Activated naive CD8-positive, alpha-beta T cell treated with anti-CD3 and anti-CD28 coated beads, Interleukin-2, amount 10 ng/mL, durations not matched to agents 7 days and 5 days (primary cell): ENCODE data around the gene TTLL7. TPM values are rescaled to one million over a fixed set of nuclear protein-coding genes. Genes with fewer than 3 reads are reported as not detected.
"Not testable (repeated sequence)": the region's sequence is repeated elsewhere in the genome, so short reads cannot be mapped to it uniquely, and the experiment has no call there.

ENCODE experiments used
- ATAC-seq: fragments of 150-1000 bp; cut with Tn5 transposase; one replicate; pipeline ENCODE4 v1.10.0; 2021; ENCODE audit warnings: low read depth, moderate library complexity
- POLR2A ChIA-PET: fragments of 350-600 bp; sonication (Branson Sonifier 250); formaldehyde crosslinking; loops from one replicate; lab custom pipeline; 2021; ENCODE audit warnings: antibody characterized with exemption; lab: Charles Lee
- DNase-seq: peaks from one replicate; pipeline ENCODE4 v3.0.0; 2021
- H3K27ac Mint-ChIP-seq: one replicate; pipeline ENCODE4 v1.8.0; 2022; ENCODE audit warnings: mild to moderate bottlenecking, mixed read lengths
- H3K27me3 Mint-ChIP-seq: one replicate; pipeline ENCODE4 v1.8.0; 2022; ENCODE audit warnings: mild to moderate bottlenecking, moderate library complexity, mixed read lengths
- H3K36me3 Mint-ChIP-seq: one replicate; pipeline ENCODE4 v1.8.0; 2021; ENCODE audit warnings: mild to moderate bottlenecking, mixed read lengths
- H3K4me1 Mint-ChIP-seq: one replicate; pipeline ENCODE4 v1.8.0; 2021; ENCODE audit warnings: mixed read lengths
- H3K4me3 Mint-ChIP-seq: one replicate; pipeline ENCODE4 v1.8.0; 2022; ENCODE audit warnings: mild to moderate bottlenecking, moderate library complexity, mixed read lengths
- H3K9me3 Mint-ChIP-seq: one replicate; pipeline ENCODE4 v1.8.0; 2021; ENCODE audit warnings: mixed read lengths
- total RNA-seq, 2 experiments: library from RNA; stranded (reverse); gene quantifications; one replicate each; pipeline ENCODE4 v1.2.3, GENCODE V29; 2021

Gene TTLL7
- total RNA-seq, 2 experiments from 2014 or later, result 1.3 to 2.3 TPM

DNA sequence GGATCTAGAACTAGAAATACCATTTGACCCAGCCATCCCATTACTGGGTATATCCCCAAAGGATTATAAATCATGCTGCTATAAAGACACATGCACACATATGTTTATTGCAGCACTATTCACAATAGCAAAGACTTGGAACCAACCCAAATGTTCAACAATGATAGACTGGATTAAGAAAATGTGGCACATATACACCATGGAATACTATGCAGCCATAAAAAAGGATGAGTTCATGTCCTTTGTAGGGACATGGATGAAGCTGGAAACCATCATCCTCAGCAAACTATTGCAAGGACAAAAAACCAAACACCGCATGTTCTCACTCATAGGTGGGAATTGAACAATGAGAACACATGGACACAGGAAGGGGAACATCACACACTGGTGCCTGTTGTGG, 82.8 kb downstream of the TTLL7 start:
- H3K27me3 Mint-ChIP-seq, H3K27ac Mint-ChIP-seq, H3K4me3 Mint-ChIP-seq, DNase-seq, H3K4me1 Mint-ChIP-seq, ATAC-seq, POLR2A ChIA-PET, H3K36me3 Mint-ChIP-seq, H3K9me3 Mint-ChIP-seq: not testable (repeated sequence)

DNA sequence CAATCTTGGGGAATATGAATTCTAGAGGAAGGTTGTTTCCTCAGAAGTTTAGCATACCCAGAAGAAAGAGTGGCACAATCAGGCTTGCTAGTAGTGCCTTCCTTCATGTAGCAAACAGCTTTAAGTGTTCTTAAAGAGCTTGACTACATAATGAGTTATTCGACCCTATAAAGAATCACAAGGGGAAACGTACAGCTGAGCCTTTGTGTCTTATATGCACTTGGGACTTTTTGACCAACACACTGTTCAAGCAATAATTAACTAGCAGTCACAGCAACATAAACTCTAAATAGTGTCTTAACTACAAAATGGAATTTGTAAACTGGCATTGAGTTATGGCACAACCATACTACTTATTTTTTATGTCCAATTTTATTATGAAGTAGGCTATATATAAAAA, 86.1 kb downstream of the TTLL7 start:
- peaks cover 5% of the 10 kb centered on the region for H3K9me3 Mint-ChIP-seq
- ATAC-seq, result no peak
- H3K4me1 Mint-ChIP-seq, result no peaks in the 10 kb centered on the region
- H3K27me3 Mint-ChIP-seq, result peaks cover 14% of the 10 kb centered on the region
- DNase-seq, result no peak
- no peak overlapping the region for H3K4me3 Mint-ChIP-seq
- H3K36me3 Mint-ChIP-seq, result no peaks in the 10 kb centered on the region
- POLR2A ChIA-PET, result no interaction called here
- no peak overlapping the region for H3K27ac Mint-ChIP-seq

DNA sequence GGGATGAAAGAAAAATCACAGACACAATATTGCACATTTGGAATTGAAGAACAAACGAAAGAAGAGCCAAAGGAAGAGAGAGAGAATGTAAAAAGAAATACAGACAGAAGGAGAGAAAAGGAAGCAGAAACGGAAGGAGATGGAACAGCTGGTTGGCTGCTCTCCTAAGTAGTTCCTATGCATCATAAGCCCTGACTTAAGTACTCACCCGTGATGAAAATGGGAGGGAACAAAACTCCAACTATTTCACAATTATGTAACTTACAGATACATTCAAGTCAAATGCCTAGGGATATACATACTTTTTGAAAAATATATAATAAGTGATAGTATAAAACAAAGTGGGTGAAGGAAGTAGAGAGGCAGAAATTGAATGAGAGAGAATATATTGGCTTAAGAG, 88.5 kb downstream of the TTLL7 start:
- no peak for DNase-seq
- Mint-ChIP-seq H3K27me3 (peaks cover 21% of the 10 kb centered on the region), H3K36me3 (no peaks in the 10 kb centered on the region), H3K4me1 (no peaks in the 10 kb centered on the region), H3K4me3 (no peak overlapping the region), H3K9me3 (peaks cover 3% of the 10 kb centered on the region), H3K27ac (no peak overlapping the region)
- ATAC-seq, result no peak
- POLR2A ChIA-PET, result no interaction called here

DNA sequence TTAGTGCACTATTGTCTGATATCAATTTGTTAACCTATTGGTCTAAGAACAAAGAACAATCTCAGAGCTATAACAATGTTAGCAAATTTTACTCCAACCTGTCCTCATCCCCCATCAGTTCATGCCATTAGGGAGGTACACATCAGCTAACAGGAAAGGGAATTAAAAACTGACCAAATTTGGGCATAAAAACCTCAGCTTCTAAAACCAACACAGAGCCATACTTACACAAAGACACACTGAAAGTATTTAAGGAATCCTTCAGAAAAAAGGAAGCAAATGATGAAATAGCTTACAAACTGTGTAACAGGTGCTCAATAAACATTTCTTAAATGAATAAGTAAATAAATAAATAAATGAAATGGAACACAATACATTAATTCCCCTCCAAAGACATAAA, 89.2 kb downstream of the TTLL7 start:
- POLR2A ChIA-PET, result interaction anchor here (0.6 kb wide), 1 partner anchor 387 kb away, joined by 3 read pairs; no protein-coding TSS in a partner anchor
- Mint-ChIP-seq H3K27me3 (peaks cover 21% of the 10 kb centered on the region), H3K27ac (no peak overlapping the region), H3K4me1 (no peaks in the 10 kb centered on the region), H3K9me3 (peaks cover under 1% of the 10 kb centered on the region), H3K36me3 (no peaks in the 10 kb centered on the region), H3K4me3 (no peak overlapping the region)
- no peak for DNase-seq
- no peak for ATAC-seq

DNA sequence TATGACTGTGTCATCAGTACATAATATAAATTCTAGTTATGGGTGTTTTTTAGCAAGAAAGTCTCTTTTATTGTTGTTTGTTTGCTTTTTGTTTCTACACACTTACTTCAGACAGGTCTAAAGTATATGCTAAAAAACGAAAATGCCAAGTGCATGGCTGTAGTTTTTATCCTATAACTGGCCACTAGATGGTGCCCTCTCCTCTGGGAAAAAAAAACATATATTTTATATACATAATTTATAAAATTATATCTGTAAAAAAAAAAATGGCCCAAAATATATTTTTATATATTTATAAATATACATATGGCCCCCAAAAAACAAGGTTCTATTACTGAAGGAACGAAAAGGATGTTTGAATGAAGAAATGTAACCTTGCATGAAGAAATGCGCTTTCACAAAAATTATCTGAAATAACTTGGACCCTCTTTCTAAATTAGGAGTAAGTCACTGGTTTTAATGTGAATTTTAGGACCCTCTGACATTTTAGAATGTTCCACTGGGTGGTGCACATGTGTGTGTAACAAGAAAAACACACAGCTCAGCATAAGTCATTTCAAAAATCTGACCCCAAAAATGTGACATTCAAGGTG, 93.5 kb downstream of the TTLL7 start:
- POLR2A ChIA-PET, result no interaction called here
- H3K9me3 Mint-ChIP-seq, result no peaks in the 10 kb centered on the region
- H3K4me3 Mint-ChIP-seq, result no peak overlapping the region
- no peaks in the 10 kb centered on the region for H3K4me1 Mint-ChIP-seq
- peaks cover 21% of the 10 kb centered on the region for H3K27me3 Mint-ChIP-seq
- ATAC-seq (no peak), DNase-seq (no peak)
- H3K27ac Mint-ChIP-seq, result no peak overlapping the region
- no peaks in the 10 kb centered on the region for H3K36me3 Mint-ChIP-seq

DNA sequence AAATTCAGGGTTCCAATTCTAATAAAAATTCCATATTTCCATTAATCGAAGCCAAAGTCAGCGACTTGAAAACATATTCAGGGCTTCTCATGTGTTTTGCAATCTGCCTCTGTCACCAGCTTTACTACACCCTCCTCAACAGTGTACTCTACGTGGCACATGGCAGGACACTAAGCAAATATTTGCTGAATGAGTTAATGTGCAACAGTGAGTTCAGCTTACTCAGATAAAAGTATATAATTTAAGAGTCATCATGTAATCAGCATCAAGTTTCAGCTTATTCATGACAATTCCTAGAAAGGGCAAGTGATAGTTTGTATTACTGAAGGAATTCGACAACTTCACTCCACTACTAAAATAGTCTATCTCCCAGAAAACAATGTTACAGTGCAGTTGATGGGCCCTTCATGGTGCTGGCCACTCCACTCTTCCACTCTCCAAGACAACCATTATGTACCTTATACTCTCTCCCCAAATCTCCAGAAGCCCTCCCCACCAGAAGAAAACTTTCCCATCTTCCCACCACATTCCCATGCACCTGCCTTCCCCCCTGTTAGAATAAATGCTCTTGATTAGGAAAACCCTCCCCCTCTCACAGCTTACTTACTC, 97.3 kb downstream of the TTLL7 start:
- POLR2A ChIA-PET, result no interaction called here
- Mint-ChIP-seq H3K27me3 (peaks cover 17% of the 10 kb centered on the region), H3K9me3 (no peaks in the 10 kb centered on the region), H3K36me3 (no peaks in the 10 kb centered on the region), H3K4me1 (no peaks in the 10 kb centered on the region), H3K27ac (no peak overlapping the region), H3K4me3 (no peak overlapping the region)
- DNase-seq (no peak), ATAC-seq (no peak)

DNA sequence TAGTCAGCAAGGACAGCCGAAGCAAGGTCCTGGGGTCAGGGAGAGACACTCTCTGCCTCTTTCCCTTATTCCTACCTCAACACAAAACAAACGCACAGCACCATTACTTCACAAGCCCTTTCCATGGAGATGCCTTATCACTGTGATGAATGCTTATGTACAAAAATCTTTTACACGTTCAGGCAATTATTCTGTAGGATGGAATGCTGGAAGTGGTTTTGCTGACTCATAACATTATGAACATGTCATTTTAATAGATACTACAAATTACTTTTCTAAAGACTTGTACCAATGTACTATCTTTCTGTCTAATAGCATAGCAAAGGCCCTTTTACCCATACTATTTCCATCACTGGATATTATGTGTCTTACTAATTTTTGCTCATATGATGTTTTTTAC, 98.4 kb downstream of the TTLL7 start:
- no peak for ATAC-seq
- POLR2A ChIA-PET, result no interaction called here
- no peak overlapping the region for H3K27ac Mint-ChIP-seq

DNA sequence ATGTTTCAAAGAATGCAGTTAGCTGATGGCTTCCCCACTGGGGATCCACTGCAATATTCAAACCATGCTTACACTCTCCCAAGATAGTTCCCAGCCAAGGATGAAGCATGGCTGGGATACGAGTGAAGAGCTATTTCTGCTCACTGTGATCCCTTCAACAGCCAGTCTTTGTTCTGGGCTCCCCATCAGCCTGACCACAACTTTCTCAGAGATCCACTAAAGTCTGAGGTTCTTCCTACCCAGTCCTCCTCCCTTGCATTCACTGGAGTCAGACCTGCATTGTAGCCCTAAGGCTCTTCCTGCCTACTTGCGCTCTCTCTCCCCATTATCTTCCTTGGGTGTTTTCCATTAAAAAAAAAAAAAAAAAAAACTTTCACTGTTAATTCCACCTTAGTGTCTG, 101.4 kb downstream of the TTLL7 start:
- POLR2A ChIA-PET, result no interaction called here
- no peak overlapping the region for H3K27ac Mint-ChIP-seq
- no peak overlapping the region for H3K4me3 Mint-ChIP-seq
- no peak for DNase-seq
- no peak for ATAC-seq
- H3K27me3 Mint-ChIP-seq, result peaks cover 24% of the 10 kb centered on the region
- H3K36me3 Mint-ChIP-seq, result no peaks in the 10 kb centered on the region
- H3K4me1 Mint-ChIP-seq, result no peaks in the 10 kb centered on the region
- no peaks in the 10 kb centered on the region for H3K9me3 Mint-ChIP-seq

More for the DNA sequence above, 98.4 kb downstream of the TTLL7 start:
- Mint-ChIP-seq H3K36me3 (no peaks in the 10 kb centered on the region), H3K9me3 (no peaks in the 10 kb centered on the region), H3K4me3 (no peak overlapping the region), H3K4me1 (no peaks in the 10 kb centered on the region), H3K27me3 (peaks cover 21% of the 10 kb centered on the region)
- no peak for DNase-seq

DNA sequence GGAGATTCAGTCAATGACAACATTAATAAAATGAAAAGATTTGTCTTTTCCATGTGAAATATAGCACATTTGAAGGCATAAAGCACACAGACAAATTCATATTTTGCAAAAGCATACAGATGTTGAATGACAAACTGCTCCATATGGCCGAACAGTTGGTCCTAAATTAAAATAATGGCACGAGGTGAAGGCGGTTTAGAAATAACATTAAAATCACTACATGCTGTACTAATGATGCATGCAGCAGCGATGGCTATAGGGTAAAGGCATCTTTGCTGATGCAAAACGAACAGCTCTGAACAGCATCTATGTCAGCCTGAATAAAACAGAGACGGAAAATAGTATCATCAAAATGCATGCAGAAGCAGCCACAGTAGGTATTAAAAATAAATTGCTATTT, 102.6 kb downstream of the TTLL7 start:
- Mint-ChIP-seq H3K27me3 (peaks cover 18% of the 10 kb centered on the region), H3K36me3 (no peaks in the 10 kb centered on the region), H3K4me3 (no peak overlapping the region), H3K9me3 (no peaks in the 10 kb centered on the region), H3K4me1 (no peaks in the 10 kb centered on the region), H3K27ac (no peak overlapping the region)
- POLR2A ChIA-PET, result no interaction called here
- ATAC-seq, result no peak
- DNase-seq, result no peak

DNA sequence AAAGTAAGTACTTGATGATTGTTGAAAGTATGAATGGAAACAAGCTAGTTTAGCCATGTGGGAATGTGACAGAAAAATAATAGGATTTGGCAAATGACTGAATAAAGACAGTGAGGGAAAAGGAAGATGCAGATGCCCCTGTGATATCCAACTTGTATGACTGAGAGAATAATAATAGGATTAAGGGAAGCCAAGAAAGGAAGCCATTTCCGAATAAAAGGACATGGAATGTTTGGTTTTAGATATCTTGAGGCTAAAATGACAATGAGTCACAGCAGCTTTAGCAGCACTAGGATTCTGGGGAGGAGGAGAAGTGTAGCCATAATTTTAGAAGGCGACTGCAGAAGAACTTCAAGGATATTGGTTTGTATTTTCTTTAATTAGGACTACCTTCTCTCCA, 109.2 kb downstream of the TTLL7 start:
- ATAC-seq (no peak), DNase-seq (no peak)
- peaks cover under 1% of the 10 kb centered on the region for H3K27me3 Mint-ChIP-seq
- no peaks in the 10 kb centered on the region for H3K36me3 Mint-ChIP-seq
- POLR2A ChIA-PET, result no interaction called here
- peaks cover 3% of the 10 kb centered on the region for H3K9me3 Mint-ChIP-seq
- H3K4me1 Mint-ChIP-seq, result no peaks in the 10 kb centered on the region
- H3K4me3 Mint-ChIP-seq, result no peak overlapping the region
- no peak overlapping the region for H3K27ac Mint-ChIP-seq

DNA sequence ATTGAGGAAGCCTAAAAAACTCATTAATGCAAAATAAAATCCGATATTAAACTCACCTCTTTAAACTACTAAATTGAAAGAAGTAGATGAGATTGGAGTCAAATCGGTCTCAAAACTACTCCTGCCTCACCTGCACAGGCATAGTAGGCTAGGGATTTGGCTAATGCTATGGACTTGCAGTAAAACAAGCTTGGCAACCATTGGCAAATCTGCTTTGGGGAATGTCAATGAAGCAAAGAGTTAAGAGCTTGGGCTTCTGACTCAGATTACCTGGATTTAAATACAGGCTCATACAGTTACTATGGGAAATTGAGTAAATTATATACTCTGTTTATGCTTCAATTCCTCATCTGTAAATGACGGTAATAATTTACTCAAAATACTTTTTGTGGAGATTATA, 111.4 kb downstream of the TTLL7 start:
- H3K4me3 Mint-ChIP-seq, result no peak overlapping the region
- DNase-seq, result no peak

DNA sequence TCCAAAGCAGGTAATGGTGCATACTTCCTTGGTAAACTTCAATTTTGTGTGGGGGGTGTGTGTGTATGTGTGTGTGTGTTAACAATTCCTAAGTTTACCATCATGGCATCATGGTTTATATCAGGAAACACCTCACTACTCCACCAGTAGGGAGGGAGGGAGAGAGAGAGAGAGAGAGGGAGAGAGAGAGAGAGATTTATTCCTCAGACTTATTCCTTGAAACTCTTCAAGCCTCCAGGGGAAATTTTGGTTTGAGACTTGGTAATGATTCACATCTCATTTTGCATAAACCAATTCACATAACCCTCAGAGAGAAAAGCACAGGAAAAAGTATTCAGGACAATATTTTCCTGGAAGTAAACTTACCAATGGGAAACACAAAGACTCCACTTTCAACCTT, 115.0 kb downstream of the TTLL7 start:
- DNase-seq (no peak), ATAC-seq (no peak)
- H3K27me3 Mint-ChIP-seq, result no peaks in the 10 kb centered on the region
- POLR2A ChIA-PET, result no interaction called here
- H3K4me1 Mint-ChIP-seq, result no peaks in the 10 kb centered on the region
- no peak overlapping the region for H3K4me3 Mint-ChIP-seq
- H3K36me3 Mint-ChIP-seq, result no peaks in the 10 kb centered on the region
- no peak overlapping the region for H3K27ac Mint-ChIP-seq
- H3K9me3 Mint-ChIP-seq, result peaks cover 1% of the 10 kb centered on the region

More for the DNA sequence above, 111.4 kb downstream of the TTLL7 start:
- no peaks in the 10 kb centered on the region for H3K27me3 Mint-ChIP-seq
- no peak overlapping the region for H3K27ac Mint-ChIP-seq
- POLR2A ChIA-PET, result no interaction called here
- no peaks in the 10 kb centered on the region for H3K4me1 Mint-ChIP-seq
- H3K9me3 Mint-ChIP-seq, result peaks cover 3% of the 10 kb centered on the region
- H3K36me3 Mint-ChIP-seq, result no peaks in the 10 kb centered on the region
- ATAC-seq, result no peak

DNA sequence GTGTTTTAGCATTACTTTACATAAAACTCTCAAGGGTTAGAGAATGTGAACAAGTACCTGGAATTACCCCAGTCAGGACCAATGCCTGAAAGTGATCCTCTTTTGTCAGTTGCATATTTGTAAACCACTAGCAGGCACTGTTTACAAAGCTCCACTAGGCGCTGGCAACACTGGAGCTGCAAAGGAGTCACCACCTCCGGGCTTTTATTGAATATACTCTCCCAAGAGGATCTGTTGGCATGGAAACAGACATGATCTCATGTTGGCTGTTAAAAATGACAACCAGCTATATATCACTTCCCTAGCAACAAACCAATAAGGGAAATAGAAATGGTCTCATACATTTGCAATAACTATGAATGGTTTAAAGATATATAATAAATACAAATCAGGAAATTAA, 116.0 kb downstream of the TTLL7 start:
- H3K36me3 Mint-ChIP-seq, result no peaks in the 10 kb centered on the region
- POLR2A ChIA-PET, result no interaction called here
- H3K4me1 Mint-ChIP-seq, result no peaks in the 10 kb centered on the region
- H3K27ac Mint-ChIP-seq, result no peak overlapping the region
- no peak overlapping the region for H3K4me3 Mint-ChIP-seq
- no peak for ATAC-seq
- no peaks in the 10 kb centered on the region for H3K9me3 Mint-ChIP-seq
- no peaks in the 10 kb centered on the region for H3K27me3 Mint-ChIP-seq
- no peak for DNase-seq

DNA sequence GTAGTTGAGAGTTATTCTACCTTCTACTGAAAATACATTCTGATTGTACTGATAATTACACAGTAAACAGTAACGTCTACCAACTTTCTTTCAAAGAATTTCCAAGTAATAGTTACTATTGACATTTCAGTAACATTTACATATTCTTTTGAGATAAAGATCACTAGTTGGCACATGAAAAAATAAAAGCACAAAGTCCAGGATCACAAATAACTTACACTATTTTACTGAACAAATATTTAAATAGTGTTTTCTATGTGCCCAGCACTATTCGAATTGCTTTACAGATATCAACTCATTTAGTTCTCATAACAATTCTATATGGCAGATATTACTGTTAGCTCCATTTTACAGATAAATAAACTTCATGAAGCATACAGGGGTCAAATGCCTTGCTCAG, 126.4 kb downstream of the TTLL7 start:
- DNase-seq, result no peak
- no peaks in the 10 kb centered on the region for H3K4me1 Mint-ChIP-seq
- no peak for ATAC-seq
- H3K4me3 Mint-ChIP-seq, result no peak overlapping the region
- H3K9me3 Mint-ChIP-seq, result peaks cover 2% of the 10 kb centered on the region
- POLR2A ChIA-PET, result no interaction called here
- no peak overlapping the region for H3K27ac Mint-ChIP-seq
- H3K27me3 Mint-ChIP-seq, result peaks cover 4% of the 10 kb centered on the region
- H3K36me3 Mint-ChIP-seq, result no peaks in the 10 kb centered on the region
